GM12873 (cell line): ENCODE measurements around the gene IL4R.

Experiments
- TF ChIP-seq, protein P1 (sequence below): IDR thresholded peaks from 2 replicates; pipeline ENCODE4 v1.5.1; 2012; ENCODE audit warnings: low read depth, mild to moderate bottlenecking, moderate library complexity, low read length, control low read depth; ENCODE audit not compliant: insufficient read depth; ENCODE audit errors: missing control alignments

Gene IL4R

DNA sequence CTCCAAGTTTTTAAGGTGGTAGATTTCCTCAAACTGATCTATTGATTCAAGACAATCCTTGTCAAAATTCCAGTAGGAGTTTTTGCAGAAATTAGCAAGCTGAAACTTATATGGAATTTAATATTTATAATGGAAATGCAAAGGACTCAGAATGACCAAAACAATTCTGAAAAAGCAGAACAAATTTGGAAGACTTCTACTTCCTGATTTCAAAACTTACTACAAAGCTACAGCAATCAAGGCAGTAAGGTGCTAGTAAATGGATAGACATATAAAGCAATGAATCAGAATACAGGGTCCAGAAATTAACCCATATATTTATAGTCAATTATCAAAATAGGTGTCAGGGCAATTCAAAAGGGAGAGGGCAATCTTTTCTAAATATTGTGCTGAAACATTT is 76.4 kb downstream of the IL4R start:
- TF ChIP-seq, protein P1, sequence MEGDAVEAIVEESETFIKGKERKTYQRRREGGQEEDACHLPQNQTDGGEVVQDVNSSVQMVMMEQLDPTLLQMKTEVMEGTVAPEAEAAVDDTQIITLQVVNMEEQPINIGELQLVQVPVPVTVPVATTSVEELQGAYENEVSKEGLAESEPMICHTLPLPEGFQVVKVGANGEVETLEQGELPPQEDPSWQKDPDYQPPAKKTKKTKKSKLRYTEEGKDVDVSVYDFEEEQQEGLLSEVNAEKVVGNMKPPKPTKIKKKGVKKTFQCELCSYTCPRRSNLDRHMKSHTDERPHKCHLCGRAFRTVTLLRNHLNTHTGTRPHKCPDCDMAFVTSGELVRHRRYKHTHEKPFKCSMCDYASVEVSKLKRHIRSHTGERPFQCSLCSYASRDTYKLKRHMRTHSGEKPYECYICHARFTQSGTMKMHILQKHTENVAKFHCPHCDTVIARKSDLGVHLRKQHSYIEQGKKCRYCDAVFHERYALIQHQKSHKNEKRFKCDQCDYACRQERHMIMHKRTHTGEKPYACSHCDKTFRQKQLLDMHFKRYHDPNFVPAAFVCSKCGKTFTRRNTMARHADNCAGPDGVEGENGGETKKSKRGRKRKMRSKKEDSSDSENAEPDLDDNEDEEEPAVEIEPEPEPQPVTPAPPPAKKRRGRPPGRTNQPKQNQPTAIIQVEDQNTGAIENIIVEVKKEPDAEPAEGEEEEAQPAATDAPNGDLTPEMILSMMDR, result no peak

DNA sequence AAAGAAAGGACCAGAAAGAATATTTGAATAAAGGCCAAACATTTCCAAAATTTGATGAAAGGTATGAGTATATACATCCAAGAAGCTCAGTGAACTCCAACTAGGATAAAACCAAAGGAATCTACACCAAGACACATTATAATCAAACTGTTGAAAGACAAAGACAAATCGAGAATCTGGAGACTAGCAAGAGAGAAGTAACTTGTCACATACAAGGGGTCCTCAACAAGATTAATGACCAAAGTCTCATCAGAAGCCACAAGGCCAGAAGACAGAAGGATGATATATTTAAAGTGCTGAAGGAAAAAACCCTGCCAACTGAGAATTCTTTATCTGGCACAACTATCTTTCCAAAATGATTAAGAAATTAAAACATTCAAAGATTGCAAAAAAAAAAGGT is 78.9 kb downstream of the IL4R start:
- TF ChIP-seq, protein P1, result no peak

DNA sequence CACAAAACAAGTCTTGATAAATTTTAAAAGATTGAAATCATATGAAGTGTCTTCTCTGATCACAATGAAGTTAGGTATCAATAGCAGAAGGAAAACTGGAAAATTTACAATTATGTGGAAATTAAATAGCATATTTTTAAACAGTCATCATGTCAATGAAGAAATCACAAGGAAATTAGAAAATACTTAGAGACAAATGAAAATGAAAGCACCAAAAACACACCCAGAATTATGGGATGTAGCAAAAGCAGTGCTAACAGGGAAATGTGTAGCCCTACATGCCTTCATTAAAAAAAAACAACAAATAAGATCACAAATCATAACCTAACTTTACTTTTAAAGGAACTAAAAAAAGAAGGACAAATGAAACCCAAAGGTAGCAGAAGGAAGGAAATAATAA is 80.7 kb downstream of the IL4R start:
- TF ChIP-seq, protein P1, result no peak

DNA sequence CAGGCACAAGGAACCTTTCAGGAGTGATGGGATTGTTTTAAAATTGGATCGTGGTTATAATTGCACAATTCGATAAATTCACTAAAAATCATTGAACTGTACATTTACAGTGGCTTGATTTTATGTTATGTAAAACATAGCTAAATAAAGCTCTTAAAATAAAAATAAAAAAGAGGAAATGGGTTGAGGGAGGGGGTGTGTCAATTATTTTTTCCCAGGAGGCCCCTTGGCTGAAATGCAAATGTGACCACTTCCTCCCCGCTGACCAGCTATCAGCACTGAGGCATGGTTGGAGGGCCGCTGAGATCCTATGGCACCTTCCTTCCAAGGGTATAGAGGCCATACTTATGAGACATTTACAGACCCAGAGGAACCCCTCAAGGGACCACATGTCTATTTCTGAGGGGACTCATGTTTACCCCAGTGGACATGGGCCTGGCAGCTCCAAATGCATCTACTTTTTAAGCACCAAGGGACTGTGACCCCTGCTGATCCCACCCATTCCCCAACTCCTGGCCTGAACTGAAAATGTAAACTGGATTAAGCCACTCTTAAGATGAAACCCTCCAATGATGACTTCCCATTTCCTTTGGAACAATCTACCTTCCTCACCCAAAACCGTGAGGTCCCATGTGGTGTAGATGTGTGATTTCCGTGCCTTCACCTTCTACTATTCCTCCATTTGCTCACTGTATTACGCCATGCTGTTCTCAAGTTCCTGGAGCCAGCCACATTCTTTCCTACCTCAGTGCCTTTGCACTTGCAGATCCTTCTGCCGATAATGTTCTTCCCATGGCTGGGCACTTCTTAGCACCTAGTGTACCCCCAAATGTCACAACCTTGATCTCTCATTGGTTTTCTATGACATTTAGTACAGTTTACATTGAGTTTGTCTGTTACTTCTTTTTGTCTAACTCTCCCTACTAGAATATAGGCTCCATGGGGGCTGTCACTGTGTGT is 85.4 kb downstream of the IL4R start:
- TF ChIP-seq, protein P1, result no peak

DNA sequence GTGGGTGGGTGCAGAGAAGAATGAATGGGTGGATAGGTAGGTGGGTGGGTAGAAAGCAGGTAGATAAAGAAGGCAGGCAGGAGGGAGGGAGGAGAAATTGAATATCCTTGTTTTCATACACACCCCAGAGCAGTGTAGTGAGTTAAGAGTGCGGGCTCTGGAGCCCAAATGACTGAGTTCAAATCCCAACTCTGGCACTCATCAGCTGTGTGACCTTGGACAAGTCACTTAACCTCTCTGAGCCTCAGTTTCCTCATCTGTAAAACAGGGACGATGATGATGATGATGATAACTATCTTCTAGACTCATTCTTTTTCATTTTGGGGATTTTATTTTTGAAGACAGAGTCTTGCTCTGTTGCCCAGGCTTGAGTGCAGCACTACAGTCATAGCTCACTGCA is 86.2 kb downstream of the IL4R start:
- TF ChIP-seq, protein P1, result no peak

DNA sequence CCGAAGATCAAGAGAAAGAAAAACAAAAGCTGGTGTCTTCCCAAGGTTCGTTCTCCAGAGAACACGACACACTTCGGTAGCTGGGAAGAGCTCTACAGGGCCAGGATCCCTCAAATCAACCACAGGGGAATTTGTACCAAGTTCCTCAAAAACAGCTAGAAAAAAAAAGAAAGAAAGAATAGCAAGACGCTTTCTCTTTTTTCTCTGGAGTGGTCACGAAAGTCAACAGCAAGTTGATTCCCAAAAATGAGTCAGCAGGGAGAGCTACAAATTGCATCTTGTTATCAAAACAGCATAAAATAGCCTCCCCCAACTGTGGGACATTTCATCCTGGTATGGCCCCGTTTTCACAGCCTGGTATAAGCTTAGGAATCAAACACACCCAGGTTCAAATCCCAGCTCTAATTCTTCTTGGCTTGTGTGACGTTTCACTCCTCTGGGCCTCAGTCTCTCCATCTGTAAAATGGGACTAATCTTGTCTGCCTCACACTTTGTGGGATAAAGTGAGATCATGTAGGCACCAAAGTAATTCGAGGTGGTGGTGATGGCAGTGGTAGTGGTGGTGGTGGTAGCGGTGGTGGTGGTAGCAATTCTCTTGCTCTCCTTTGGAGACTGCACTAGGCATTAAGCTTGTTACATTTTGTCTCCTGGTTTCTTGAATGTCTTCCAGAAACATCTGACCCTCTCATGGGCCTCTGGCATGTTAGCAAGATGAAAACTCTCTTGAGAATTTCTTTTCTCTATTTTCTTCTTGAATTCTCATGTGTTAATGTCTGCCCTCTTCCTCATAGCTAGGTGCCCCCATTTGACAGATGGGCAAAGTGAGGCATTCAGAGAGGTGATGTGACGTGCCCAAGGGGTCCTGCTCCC is 87.2 kb downstream of the IL4R start:
- TF ChIP-seq, protein P1, result no peak
